Activated CD4-positive, alpha-beta memory T cell treated with anti-CD3 and anti-CD28 coated beads, Interleukin-2, amount 10 ng/mL, durations not matched to agents 7 days and 5 days (primary cell): ENCODE measurements around the gene KDM4B. TPM values are rescaled to one million over a fixed set of nuclear protein-coding genes. Genes with fewer than 3 reads are reported as not detected.

Source experiments
- total RNA-seq, 2 experiments: library from RNA; stranded (reverse); gene quantifications; one replicate each; pipeline ENCODE4 v1.2.3, GENCODE V29; 2021

The KDM4B gene
- total RNA-seq, 2 experiments from 2014 or later, result 46.3 to 50.9 TPM

Other genes with a start within 250 kb of the KDM4B start
- gene DPP9, start 245.3 kb upstream of the KDM4B start, total RNA-seq, result 10 to 100 TPM; 67.6 to 78.3 TPM
- gene FEM1A, start 177.4 kb upstream of the KDM4B start, total RNA-seq, result 10 to 100 TPM; 10.2 to 10.3 TPM
- 10 to 100 TPM; 25.9 to 26.0 TPM for gene TICAM1, start 137.4 kb upstream of the KDM4B start, total RNA-seq
- 10 to 100 TPM; 36.3 to 40.5 TPM for gene PLIN3, start 101.4 kb upstream of the KDM4B start, total RNA-seq
- 1 to 10 TPM in 1 of 2 experiments, under 1 TPM in 1; 0.85 to 1.0 TPM for gene ARRDC5, start 66.2 kb upstream of the KDM4B start, total RNA-seq
- gene UHRF1, start 59.6 kb upstream of the KDM4B start, total RNA-seq, result 10 to 100 TPM; 86.5 to 88.3 TPM